ENCODE data around the gene CDYL2.

CDYL2 gene

GRCh38 chr16:80693553-80693952, 110.8 kb downstream of the CDYL2 start:
- no peak for DNase-seq (ENCODE audit: extremely low read depth, insufficient read length)
- Histone ChIP-seq H3K36me3 (ENCODE audit: control insufficient read depth, insufficient read depth, low read length) (no peaks in the 10 kb centered on the region), H3K27me3 (replicated peaks; ENCODE audit: control insufficient read depth, insufficient read depth, low read length) (no peaks in the 10 kb centered on the region), H3K4me3 (replicated peaks; ENCODE audit: low read depth, low read length) (no peak overlapping the region)
- no peak for TF ChIP-seq CTCF (IDR thresholded peaks at IDR 0.05; ENCODE audit: insufficient read depth, low read length, poor library complexity, severe bottlenecking)

- Histone ChIP-seq H3K27me3 (replicated peaks; ENCODE audit: control insufficient read depth, insufficient read depth, low read length) (no peaks in the 10 kb centered on the region), H3K36me3 (ENCODE audit: control insufficient read depth, insufficient read depth, low read length) (no peaks in the 10 kb centered on the region), H3K4me3 (replicated peaks; ENCODE audit: low read depth, low read length) (no peak overlapping the region)
- no peak for DNase-seq (ENCODE audit: extremely low read depth, insufficient read length)
- TF ChIP-seq CTCF (IDR thresholded peaks at IDR 0.05; ENCODE audit: insufficient read depth, low read length, poor library complexity, severe bottlenecking): no peak
Observed at GRCh38 chr16:80692270-80692669, 112.1 kb downstream of the CDYL2 start.

- Histone ChIP-seq H3K4me3 (replicated peaks; ENCODE audit: low read depth, low read length) (no peak overlapping the region), H3K36me3 (ENCODE audit: control insufficient read depth, insufficient read depth, low read length) (no peaks in the 10 kb centered on the region), H3K27me3 (replicated peaks; ENCODE audit: control insufficient read depth, insufficient read depth, low read length) (no peaks in the 10 kb centered on the region)
- DNase-seq (ENCODE audit: extremely low read depth, insufficient read length): no peak
- no peak for TF ChIP-seq CTCF (IDR thresholded peaks at IDR 0.05; ENCODE audit: insufficient read depth, low read length, poor library complexity, severe bottlenecking)
Observed at GRCh38 chr16:80691111-80691741, 113.2 kb downstream of the CDYL2 start.

- no peak for TF ChIP-seq CTCF (IDR thresholded peaks at IDR 0.05; ENCODE audit: insufficient read depth, low read length, poor library complexity, severe bottlenecking)
Observed at GRCh38 chr16:80689487-80689886, 114.9 kb downstream of the CDYL2 start.

GRCh38 chr16:80687606-80688005, 116.8 kb downstream of the CDYL2 start:
- H3K4me3 ChIP-seq (replicated peaks; ENCODE audit: low read depth, low read length): no peak overlapping the region
- no peak for TF ChIP-seq CTCF (IDR thresholded peaks at IDR 0.05; ENCODE audit: insufficient read depth, low read length, poor library complexity, severe bottlenecking)
- peaks cover 4% of the 10 kb centered on the region for H3K36me3 ChIP-seq (ENCODE audit: control insufficient read depth, insufficient read depth, low read length)
- no peaks in the 10 kb centered on the region for H3K27me3 ChIP-seq (replicated peaks; ENCODE audit: control insufficient read depth, insufficient read depth, low read length)
- no peak for DNase-seq (ENCODE audit: extremely low read depth, insufficient read length)

More at GRCh38 chr16:80689487-80689886, 114.9 kb downstream of the CDYL2 start:
- H3K27me3 ChIP-seq (replicated peaks; ENCODE audit: control insufficient read depth, insufficient read depth, low read length): no peaks in the 10 kb centered on the region
- no peak overlapping the region for H3K4me3 ChIP-seq (replicated peaks; ENCODE audit: low read depth, low read length)
- no peak for DNase-seq (ENCODE audit: extremely low read depth, insufficient read length)
- peaks cover 3% of the 10 kb centered on the region; the same call in 1 of the 2 replicates for H3K36me3 ChIP-seq (ENCODE audit: control insufficient read depth, insufficient read depth, low read length)

GRCh38 chr16:80684906-80685305, 119.5 kb downstream of the CDYL2 start:
- Histone ChIP-seq H3K27me3 (replicated peaks; ENCODE audit: control insufficient read depth, insufficient read depth, low read length) (no peaks in the 10 kb centered on the region), H3K4me3 (replicated peaks; ENCODE audit: low read depth, low read length) (no peak overlapping the region), H3K36me3 (ENCODE audit: control insufficient read depth, insufficient read depth, low read length) (peaks cover 4% of the 10 kb centered on the region)
- no peak for TF ChIP-seq CTCF (IDR thresholded peaks at IDR 0.05; ENCODE audit: insufficient read depth, low read length, poor library complexity, severe bottlenecking)
- DNase-seq (ENCODE audit: extremely low read depth, insufficient read length): no peak

Data from GM06990 (cell line).